ENCODE data around the gene SEM1. TPM values are rescaled to one million over a fixed set of nuclear protein-coding genes. Genes with fewer than 3 reads are reported as not detected.

The SEM1 gene
- total RNA-seq, 1 experiment from 2014 or later: 71.2 TPM

DNA sequence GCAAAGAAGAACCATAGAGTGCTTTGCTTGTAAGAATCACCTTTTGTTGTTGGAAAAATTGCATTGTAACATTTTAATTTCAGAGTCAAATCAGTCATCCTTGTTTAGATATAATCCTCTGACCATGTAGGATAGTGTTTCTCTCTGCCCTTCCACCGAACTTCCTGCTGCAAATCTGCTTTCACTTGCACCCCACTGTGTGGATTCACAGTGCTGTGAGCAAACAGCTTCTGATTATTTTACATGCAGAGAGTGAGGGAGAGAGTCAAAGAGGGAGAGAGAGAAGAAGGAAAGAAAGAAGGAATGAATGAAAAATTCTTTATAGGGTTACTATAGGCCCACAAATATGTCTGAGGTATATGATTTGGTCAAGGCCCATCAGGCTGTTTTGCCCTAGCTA lies 30.0 kb upstream of the SEM1 start:
- no peak for DNase-seq
- no peaks in the 10 kb centered on the region for H3K9me3 Mint-ChIP-seq (ENCODE audit: low read depth, unreplicated experiment)
- peaks cover 29% of the 10 kb centered on the region for H3K27me3 Mint-ChIP-seq (ENCODE audit: unreplicated experiment)
- TF ChIP-seq, protein P1, sequence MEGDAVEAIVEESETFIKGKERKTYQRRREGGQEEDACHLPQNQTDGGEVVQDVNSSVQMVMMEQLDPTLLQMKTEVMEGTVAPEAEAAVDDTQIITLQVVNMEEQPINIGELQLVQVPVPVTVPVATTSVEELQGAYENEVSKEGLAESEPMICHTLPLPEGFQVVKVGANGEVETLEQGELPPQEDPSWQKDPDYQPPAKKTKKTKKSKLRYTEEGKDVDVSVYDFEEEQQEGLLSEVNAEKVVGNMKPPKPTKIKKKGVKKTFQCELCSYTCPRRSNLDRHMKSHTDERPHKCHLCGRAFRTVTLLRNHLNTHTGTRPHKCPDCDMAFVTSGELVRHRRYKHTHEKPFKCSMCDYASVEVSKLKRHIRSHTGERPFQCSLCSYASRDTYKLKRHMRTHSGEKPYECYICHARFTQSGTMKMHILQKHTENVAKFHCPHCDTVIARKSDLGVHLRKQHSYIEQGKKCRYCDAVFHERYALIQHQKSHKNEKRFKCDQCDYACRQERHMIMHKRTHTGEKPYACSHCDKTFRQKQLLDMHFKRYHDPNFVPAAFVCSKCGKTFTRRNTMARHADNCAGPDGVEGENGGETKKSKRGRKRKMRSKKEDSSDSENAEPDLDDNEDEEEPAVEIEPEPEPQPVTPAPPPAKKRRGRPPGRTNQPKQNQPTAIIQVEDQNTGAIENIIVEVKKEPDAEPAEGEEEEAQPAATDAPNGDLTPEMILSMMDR (IDR thresholded peaks at IDR 0.05; ENCODE audit: unreplicated experiment): no peak
- H3K4me1 Mint-ChIP-seq (ENCODE audit: low read depth, unreplicated experiment): no peaks in the 10 kb centered on the region
- H3K4me3 Mint-ChIP-seq (ENCODE audit: low read depth, unreplicated experiment): no peak overlapping the region
- H3K36me3 Mint-ChIP-seq (ENCODE audit: insufficient read depth, unreplicated experiment): no peaks in the 10 kb centered on the region
- CTCF ChIA-PET: no interaction called here
- H3K27ac Mint-ChIP-seq (ENCODE audit: unreplicated experiment): no peak overlapping the region
- BruUV-seq (replicated peaks): no TSS peak
- intact Hi-C loops (cut with micrococcal nuclease; ENCODE audit: unreplicated experiment): no loop called here

DNA sequence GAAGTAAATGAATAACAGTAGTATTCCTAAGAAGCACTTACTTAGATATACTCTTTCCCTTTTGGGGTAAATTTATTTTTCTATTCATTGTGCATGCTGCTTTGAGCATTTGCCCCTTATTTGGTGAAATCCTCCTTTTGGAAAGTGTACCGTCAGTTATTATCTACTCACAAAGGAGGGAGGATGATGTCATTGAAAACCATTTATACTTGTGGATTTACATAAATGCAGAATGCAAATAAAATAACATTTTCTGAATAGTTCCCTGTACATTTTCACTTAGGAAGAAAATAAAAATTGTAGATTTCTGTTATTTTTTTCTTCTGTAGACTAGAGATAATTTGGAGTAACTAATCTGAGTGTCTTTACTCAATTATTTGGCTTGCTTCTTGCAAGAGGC lies 29.5 kb upstream of the SEM1 start:
- DNase-seq: no peak
- CTCF ChIA-PET: no interaction called here
- no peak overlapping the region for H3K27ac Mint-ChIP-seq (ENCODE audit: unreplicated experiment)
- H3K27me3 Mint-ChIP-seq (ENCODE audit: unreplicated experiment): peaks cover 29% of the 10 kb centered on the region
- no peaks in the 10 kb centered on the region for H3K36me3 Mint-ChIP-seq (ENCODE audit: insufficient read depth, unreplicated experiment)
- H3K9me3 Mint-ChIP-seq (ENCODE audit: low read depth, unreplicated experiment): no peaks in the 10 kb centered on the region
- intact Hi-C loops (cut with micrococcal nuclease; ENCODE audit: unreplicated experiment): no loop called here
- H3K4me3 Mint-ChIP-seq (ENCODE audit: low read depth, unreplicated experiment): no peak overlapping the region
- no peaks in the 10 kb centered on the region for H3K4me1 Mint-ChIP-seq (ENCODE audit: low read depth, unreplicated experiment)
- TF ChIP-seq, protein P1 (IDR thresholded peaks at IDR 0.05; ENCODE audit: unreplicated experiment): no peak
- BruUV-seq (replicated peaks): no TSS peak

DNA sequence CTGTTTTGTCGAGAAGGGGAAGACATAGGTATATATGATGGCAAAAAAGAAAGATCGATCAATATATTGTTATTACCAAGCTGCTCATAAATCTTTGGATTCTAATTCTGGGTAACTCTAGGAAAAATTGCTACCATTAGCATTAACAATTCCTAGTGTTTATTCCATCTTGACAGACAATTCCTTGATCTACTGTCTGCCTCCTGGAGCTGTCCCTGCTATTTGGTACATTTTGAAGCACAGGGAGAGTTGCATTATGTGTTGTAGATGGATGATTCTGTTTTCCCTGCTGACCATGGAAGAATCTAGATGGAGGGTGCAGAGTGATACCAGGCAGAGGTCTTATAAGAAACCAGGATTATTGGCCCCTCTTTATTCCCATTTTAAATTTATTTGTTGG lies 29.1 kb upstream of the SEM1 start:
- CTCF ChIA-PET: no interaction called here
- Mint-ChIP-seq H3K27me3 (ENCODE audit: unreplicated experiment) (peaks cover 29% of the 10 kb centered on the region), H3K4me3 (ENCODE audit: low read depth, unreplicated experiment) (no peak overlapping the region), H3K36me3 (ENCODE audit: insufficient read depth, unreplicated experiment) (no peaks in the 10 kb centered on the region), H3K4me1 (ENCODE audit: low read depth, unreplicated experiment) (no peaks in the 10 kb centered on the region), H3K27ac (ENCODE audit: unreplicated experiment) (no peak overlapping the region), H3K9me3 (ENCODE audit: low read depth, unreplicated experiment) (no peaks in the 10 kb centered on the region)
- BruUV-seq (replicated peaks): no TSS peak
- TF ChIP-seq, protein P1 (IDR thresholded peaks at IDR 0.05; ENCODE audit: unreplicated experiment): no peak
- no peak for DNase-seq
- intact Hi-C loops (cut with micrococcal nuclease; ENCODE audit: unreplicated experiment): no loop called here

DNA sequence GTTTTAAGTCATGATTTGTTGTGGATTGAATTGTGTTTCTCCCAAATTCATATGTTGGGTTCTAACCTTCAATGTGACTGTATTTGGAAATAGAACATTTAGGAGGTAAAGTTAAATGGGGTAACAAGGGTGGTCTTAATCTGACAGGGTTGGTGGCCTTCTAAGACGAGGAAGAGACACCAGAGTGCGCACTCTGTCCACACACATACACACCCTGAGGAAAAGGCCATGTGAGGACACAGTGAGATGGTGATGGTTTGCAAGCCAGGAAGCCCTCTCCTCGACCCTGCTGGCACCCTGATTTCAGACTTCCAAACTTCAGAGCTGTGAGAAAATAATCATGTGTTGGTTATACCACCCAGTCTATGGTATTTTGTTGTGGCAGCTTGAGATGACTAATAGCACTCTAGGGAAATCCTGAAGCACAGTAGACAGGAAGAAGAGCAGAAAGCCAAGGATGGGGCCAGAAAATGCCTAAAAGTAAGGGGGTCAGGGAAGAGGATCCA lies 28.0 kb upstream of the SEM1 start:
- Mint-ChIP-seq H3K27me3 (ENCODE audit: unreplicated experiment) (peaks cover 28% of the 10 kb centered on the region), H3K27ac (ENCODE audit: unreplicated experiment) (no peak overlapping the region), H3K36me3 (ENCODE audit: insufficient read depth, unreplicated experiment) (no peaks in the 10 kb centered on the region), H3K4me1 (ENCODE audit: low read depth, unreplicated experiment) (no peaks in the 10 kb centered on the region), H3K4me3 (ENCODE audit: low read depth, unreplicated experiment) (no peak overlapping the region), H3K9me3 (ENCODE audit: low read depth, unreplicated experiment) (no peaks in the 10 kb centered on the region)
- CTCF ChIA-PET: no interaction called here
- TF ChIP-seq, protein P1 (IDR thresholded peaks at IDR 0.05; ENCODE audit: unreplicated experiment): no peak
- DNase-seq: no peak
- no TSS peak for BruUV-seq (replicated peaks)
- intact Hi-C loops (cut with micrococcal nuclease; ENCODE audit: unreplicated experiment): no loop called here
